ENCODE measurements around the gene CLCN3. TPM values are rescaled to one million over a fixed set of nuclear protein-coding genes. Genes with fewer than 3 reads are reported as not detected.
"Not testable (repeated sequence)": the region's sequence is repeated elsewhere in the genome, so short reads cannot be mapped to it uniquely, and the experiment has no call there.

Gene CLCN3
- total RNA-seq, 1 donor from 2014 or later: 95.8 TPM

GRCh38 chr4:169698331-169698730 is 78.0 kb downstream of the CLCN3 start:
- no peak for DNase-seq (ENCODE audit: low spot score)

GRCh38 chr4:169707958-169708643 is 87.7 kb downstream of the CLCN3 start:
- no peak for DNase-seq (ENCODE audit: low spot score)

GRCh38 chr4:169715826-169716225 is 95.4 kb downstream of the CLCN3 start:
- no peak for DNase-seq (ENCODE audit: low spot score)

- no peak for DNase-seq (ENCODE audit: low spot score)
These were observed 96.3 kb downstream of the CLCN3 start for GRCh38 chr4:169716677-169717076.

GRCh38 chr4:169720529-169720928 is 100.2 kb downstream of the CLCN3 start:
- DNase-seq (ENCODE audit: low spot score): no peak

GRCh38 chr4:169723207-169723965 is 103.0 kb downstream of the CLCN3 start:
- no peak for DNase-seq (ENCODE audit: low spot score)

- no peak for DNase-seq (ENCODE audit: low spot score)
These were observed 103.9 kb downstream of the CLCN3 start for GRCh38 chr4:169724260-169724659.

GRCh38 chr4:169727616-169728015 is 107.2 kb downstream of the CLCN3 start:
- no peak for DNase-seq (ENCODE audit: low spot score)

- DNase-seq (ENCODE audit: low spot score): no peak
These were observed 110.2 kb downstream of the CLCN3 start for GRCh38 chr4:169730564-169730963.

- DNase-seq (ENCODE audit: low spot score): not testable (repeated sequence)
These were observed 118.2 kb downstream of the CLCN3 start for GRCh38 chr4:169738604-169739003.

- no peak for DNase-seq (ENCODE audit: low spot score)
These were observed 121.2 kb downstream of the CLCN3 start for GRCh38 chr4:169741569-169741968.

- no peak for DNase-seq (ENCODE audit: low spot score)
These were observed 124.2 kb downstream of the CLCN3 start for GRCh38 chr4:169744601-169745000.

- DNase-seq (ENCODE audit: low spot score): no peak
These were observed 124.9 kb downstream of the CLCN3 start for GRCh38 chr4:169745291-169745690.

- DNase-seq (ENCODE audit: low spot score): no peak
These were observed 136.7 kb downstream of the CLCN3 start for GRCh38 chr4:169756971-169757574.

GRCh38 chr4:169757575-169758184 is 137.3 kb downstream of the CLCN3 start, which contains the start of gene HPF1:
Gene HPF1, minus strand, starts transcription at chr4:169757944. Its CDS starts 67 bp downstream, at chr4:169757877.
- peak; percentile 93 for DNase-seq (ENCODE audit: low spot score)

- DNase-seq (ENCODE audit: low spot score): no peak
These were observed 138.1 kb downstream of the CLCN3 start for GRCh38 chr4:169758401-169758962.

- DNase-seq (ENCODE audit: low spot score): no peak
These were observed 141.5 kb downstream of the CLCN3 start for GRCh38 chr4:169761846-169762245.

GRCh38 chr4:169765835-169766234 is 145.5 kb downstream of the CLCN3 start:
- no peak for DNase-seq (ENCODE audit: low spot score)

GRCh38 chr4:169766741-169767140 is 146.4 kb downstream of the CLCN3 start:
- no peak for DNase-seq (ENCODE audit: low spot score)

GRCh38 chr4:169768385-169768784 is 148.0 kb downstream of the CLCN3 start:
- DNase-seq (ENCODE audit: low spot score): no peak

- no peak for DNase-seq (ENCODE audit: low spot score)
These were observed 150.0 kb downstream of the CLCN3 start for GRCh38 chr4:169770416-169770815.

GRCh38 chr4:169771556-169772080 is 151.2 kb downstream of the CLCN3 start:
- DNase-seq (ENCODE audit: low spot score): not testable (repeated sequence)
